ENCODE data around the gene CCDC137. TPM values are rescaled to one million over a fixed set of nuclear protein-coding genes. Genes with fewer than 3 reads are reported as not detected.
A peak's percentile ranks its signal among the peaks of the same experiment; 100 is the strongest.
"Not testable (repeated sequence)": the region's sequence is repeated elsewhere in the genome, so short reads cannot be mapped to it uniquely, and the experiment has no call there.

Gene CCDC137, protein sequence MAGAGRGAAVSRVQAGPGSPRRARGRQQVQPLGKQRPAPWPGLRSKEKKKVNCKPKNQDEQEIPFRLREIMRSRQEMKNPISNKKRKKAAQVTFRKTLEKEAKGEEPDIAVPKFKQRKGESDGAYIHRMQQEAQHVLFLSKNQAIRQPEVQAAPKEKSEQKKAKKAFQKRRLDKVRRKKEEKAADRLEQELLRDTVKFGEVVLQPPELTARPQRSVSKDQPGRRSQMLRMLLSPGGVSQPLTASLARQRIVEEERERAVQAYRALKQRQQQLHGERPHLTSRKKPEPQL
- 8.1 and 31.9 TPM in 2 replicates for total RNA-seq (2014; rRNA removed; shearing (Covaris generic); ENCODE audit: low replicate concordance)

DNA sequence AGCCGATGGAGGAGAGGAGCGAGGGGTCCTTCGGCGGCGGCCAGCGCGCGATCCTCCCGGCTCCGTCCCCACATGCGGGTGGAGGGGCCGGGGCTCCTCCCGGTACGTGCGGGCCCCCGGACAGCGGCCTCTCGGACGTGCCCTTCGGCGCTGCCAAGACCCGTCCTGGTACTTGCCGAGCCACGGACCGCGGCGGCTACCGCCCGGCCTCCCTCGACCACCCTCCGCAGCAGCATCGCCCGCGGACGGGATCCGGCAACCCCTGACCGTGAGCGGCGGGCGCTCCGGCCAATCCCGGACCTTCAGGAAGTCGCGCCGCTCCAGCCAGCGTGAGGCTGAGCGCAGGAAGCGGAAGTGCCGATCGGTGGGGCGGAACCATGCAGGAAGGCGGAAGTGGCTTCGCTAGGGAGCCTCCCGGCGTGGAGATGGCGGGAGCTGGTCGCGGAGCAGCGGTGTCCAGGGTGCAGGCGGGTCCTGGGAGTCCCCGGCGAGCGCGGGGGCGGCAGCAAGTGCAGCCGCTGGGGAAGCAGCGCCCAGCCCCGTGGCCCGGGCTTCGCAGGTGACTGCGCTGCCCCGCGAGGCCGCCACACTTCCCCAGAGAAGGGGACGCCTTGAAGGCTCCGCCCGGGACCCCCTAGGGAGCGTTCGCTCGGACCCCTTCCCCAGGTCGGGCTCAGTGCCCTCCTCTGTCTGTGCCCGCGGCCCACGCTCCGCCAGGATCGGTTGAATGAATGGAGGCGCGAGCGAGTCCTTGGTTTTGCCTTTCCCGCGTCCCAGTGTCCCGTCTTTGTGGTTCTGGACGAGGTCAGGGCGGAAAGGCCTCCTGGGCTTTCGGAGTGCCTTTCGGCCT is at the start of gene CCDC137, which contains the start of gene OXLD1:
Gene CCDC137 (plus strand): TSS at position 396 of the 850 bp plus-strand sequence. CDS start 30 bp downstream, at position 426.
Gene OXLD1 (minus strand): TSS at position 264 of the 850 bp plus-strand sequence. CDS start 28 bp downstream, at position 236.
- H3K9ac ChIP-seq (ENCODE audit: low read length): peak within 1 kb of the TSS; percentile 99
- no peaks in the 10 kb centered on the region for H3K9me3 ChIP-seq (ENCODE audit: low read length)
- H3K79me2 ChIP-seq (ENCODE audit: low read length): peaks cover 43% of the 10 kb centered on the region
- DNase-seq: peak; percentile 99
- H3K4me2 ChIP-seq (ENCODE audit: low read depth, low read length, poor library complexity, severe bottlenecking): peak within 1 kb of the TSS; percentile 97
- H3K4me3 ChIP-seq (ENCODE audit: low read length): peak within 1 kb of the TSS; percentile 96
- H3K27ac ChIP-seq (ENCODE audit: low read length): peak within 1 kb of the TSS; percentile 86
- H3K36me3 ChIP-seq (ENCODE audit: insufficient read depth, low read length): peaks cover 41% of the 10 kb centered on the region
- H2AFZ ChIP-seq (ENCODE audit: low read length): no peak within 1 kb of the TSS
- no peaks in the 10 kb centered on the region for H4K20me1 ChIP-seq (ENCODE audit: insufficient read depth, low read depth, low read length)
- no peaks in the 10 kb centered on the region for H3K27me3 ChIP-seq (ENCODE audit: low read length)
- H3K9me2 ChIP-seq (replicated peaks; ENCODE audit: insufficient read depth, low read length): no peaks in the 10 kb centered on the region
- peaks cover 24% of the 10 kb centered on the region for H3K4me1 ChIP-seq (ENCODE audit: low read length)

DNA sequence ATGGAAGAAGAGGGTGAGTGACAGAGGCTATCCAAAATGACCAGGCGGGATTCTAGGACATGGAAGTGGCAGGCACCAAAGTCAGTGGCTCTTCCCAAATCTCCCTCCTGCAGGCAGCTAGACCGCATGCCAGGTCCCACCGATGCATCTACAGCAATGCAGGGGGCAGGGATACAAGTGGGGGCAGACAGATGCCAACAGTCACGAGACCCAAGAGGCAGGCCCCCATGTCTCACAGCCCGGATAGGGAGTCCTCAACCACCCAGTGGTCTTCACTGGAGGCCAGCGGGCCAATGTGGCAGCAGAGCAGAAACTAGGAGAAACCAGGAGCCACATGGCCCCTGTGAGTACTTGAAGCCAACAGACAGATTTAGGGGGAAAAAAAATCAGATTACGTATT is 49.7 kb upstream of the CCDC137 start:
- DNase-seq: no peak
- Histone ChIP-seq H3K79me2 (ENCODE audit: low read length) (peaks cover 48% of the 10 kb centered on the region), H4K20me1 (ENCODE audit: insufficient read depth, low read depth, low read length) (no peaks in the 10 kb centered on the region), H3K9me2 (replicated peaks; ENCODE audit: insufficient read depth, low read length) (no peaks in the 10 kb centered on the region), H3K4me2 (ENCODE audit: low read depth, low read length, poor library complexity, severe bottlenecking) (no peak overlapping the region), H3K9ac (ENCODE audit: low read length) (no peak overlapping the region), H3K27ac (ENCODE audit: low read length) (no peak overlapping the region), H2AFZ (ENCODE audit: low read length) (no peak overlapping the region), H3K36me3 (ENCODE audit: insufficient read depth, low read length) (peaks cover 32% of the 10 kb centered on the region), H3K4me3 (ENCODE audit: low read length) (no peak overlapping the region), H3K27me3 (ENCODE audit: low read length) (no peaks in the 10 kb centered on the region), H3K4me1 (ENCODE audit: low read length) (no peaks in the 10 kb centered on the region), H3K9me3 (ENCODE audit: low read length) (no peaks in the 10 kb centered on the region)

DNA sequence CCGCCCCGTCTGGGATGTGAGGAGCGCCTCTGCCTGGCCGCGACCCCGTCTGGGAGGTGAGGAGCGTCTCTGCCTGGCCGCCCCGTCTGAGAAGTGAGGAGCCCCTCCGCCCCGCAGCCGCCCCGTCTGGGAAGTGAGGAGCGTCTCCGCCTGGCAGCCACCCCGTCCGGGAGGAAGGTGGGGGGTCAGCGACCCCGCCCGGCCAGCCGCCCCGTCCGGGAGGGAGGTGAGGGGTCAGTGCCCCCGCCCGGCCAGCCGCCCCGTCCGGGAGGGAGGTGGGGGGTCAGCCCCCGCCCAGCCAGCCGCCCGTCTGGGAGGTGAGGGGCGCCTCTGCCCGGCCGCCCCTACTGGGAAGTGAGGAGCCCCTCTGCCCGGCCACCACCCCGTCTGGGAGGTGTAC is 48.2 kb upstream of the CCDC137 start:
- H3K9me2 ChIP-seq (replicated peaks; ENCODE audit: insufficient read depth, low read length); H4K20me1 ChIP-seq (ENCODE audit: insufficient read depth, low read depth, low read length); H3K4me3 ChIP-seq (ENCODE audit: low read length); H3K9ac ChIP-seq (ENCODE audit: low read length); H2AFZ ChIP-seq (ENCODE audit: low read length); H3K27me3 ChIP-seq (ENCODE audit: low read length); H3K9me3 ChIP-seq (ENCODE audit: low read length); H3K4me2 ChIP-seq (ENCODE audit: low read depth, low read length, poor library complexity, severe bottlenecking); H3K27ac ChIP-seq (ENCODE audit: low read length); H3K4me1 ChIP-seq (ENCODE audit: low read length); DNase-seq: not testable (repeated sequence)
- Histone ChIP-seq H3K36me3 (ENCODE audit: insufficient read depth, low read length) (peaks cover 35% of the 10 kb centered on the region), H3K79me2 (ENCODE audit: low read length) (peaks cover 34% of the 10 kb centered on the region)

DNA sequence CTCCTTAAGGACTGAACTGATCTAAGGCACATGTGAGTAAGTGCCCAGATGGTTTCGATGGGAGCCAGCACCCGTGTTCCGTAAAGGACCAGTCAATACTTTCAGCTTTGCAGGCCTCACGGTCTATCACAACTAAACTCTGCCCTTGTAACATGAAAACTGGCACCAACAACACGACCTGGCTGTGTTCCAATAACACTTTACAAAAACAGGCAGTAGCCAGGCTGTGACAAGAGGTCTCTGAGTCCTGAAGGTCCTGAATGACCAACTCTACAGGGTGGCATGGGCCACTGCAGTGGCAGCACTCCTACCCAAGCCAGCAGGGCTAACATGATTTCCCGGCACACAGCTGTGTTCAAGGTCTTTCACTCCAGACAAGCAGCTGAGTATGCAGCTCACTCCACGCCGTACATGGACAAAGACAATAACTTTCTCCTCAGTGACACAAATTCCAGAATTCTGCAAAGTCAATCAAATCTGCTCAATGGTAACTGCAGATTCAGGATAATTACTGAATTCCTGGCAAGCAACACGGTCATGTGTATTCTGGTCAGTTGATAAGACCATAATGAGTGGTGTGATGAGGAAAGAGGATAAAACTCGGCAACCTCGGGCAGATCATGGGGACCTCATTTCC is 44.9 kb upstream of the CCDC137 start:
- no peaks in the 10 kb centered on the region for H3K27me3 ChIP-seq (ENCODE audit: low read length)
- DNase-seq: no peak
- H3K9me3 ChIP-seq (ENCODE audit: low read length): no peaks in the 10 kb centered on the region
- no peaks in the 10 kb centered on the region for H4K20me1 ChIP-seq (ENCODE audit: insufficient read depth, low read depth, low read length)
- no peak overlapping the region for H3K4me3 ChIP-seq (ENCODE audit: low read length)
- H3K4me2 ChIP-seq (ENCODE audit: low read depth, low read length, poor library complexity, severe bottlenecking): no peak overlapping the region
- peaks cover 46% of the 10 kb centered on the region for H3K36me3 ChIP-seq (ENCODE audit: insufficient read depth, low read length)
- H3K9ac ChIP-seq (ENCODE audit: low read length): no peak overlapping the region
- no peak overlapping the region for H3K27ac ChIP-seq (ENCODE audit: low read length)
- H3K4me1 ChIP-seq (ENCODE audit: low read length): no peaks in the 10 kb centered on the region
- H3K79me2 ChIP-seq (ENCODE audit: low read length): peaks cover 18% of the 10 kb centered on the region
- H3K9me2 ChIP-seq (replicated peaks; ENCODE audit: insufficient read depth, low read length): no peaks in the 10 kb centered on the region
- no peak overlapping the region for H2AFZ ChIP-seq (ENCODE audit: low read length)

DNA sequence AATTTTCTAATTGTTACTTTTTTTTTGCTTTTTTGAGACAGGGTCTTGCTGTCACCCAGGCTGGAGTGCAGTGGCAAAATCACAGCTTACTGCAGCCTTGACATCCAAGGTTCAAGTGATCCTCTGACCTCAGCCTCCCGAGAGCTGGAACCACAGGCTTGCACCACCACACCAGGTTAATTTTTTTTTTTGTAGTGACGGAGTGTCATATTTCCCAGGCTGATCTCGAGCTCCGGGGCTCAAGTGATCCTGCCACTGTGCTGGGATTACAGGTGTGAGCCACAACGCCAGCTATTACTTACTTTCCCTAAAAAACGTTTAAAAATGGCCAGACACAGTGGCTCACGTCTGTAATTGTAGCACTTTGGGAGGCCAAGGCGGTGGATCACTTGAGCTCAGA is 36.3 kb upstream of the CCDC137 start:
- no peak overlapping the region for H3K4me3 ChIP-seq (ENCODE audit: low read length)
- DNase-seq: no peak
- no peaks in the 10 kb centered on the region for H3K9me3 ChIP-seq (ENCODE audit: low read length)
- H3K27ac ChIP-seq (ENCODE audit: low read length): no peak overlapping the region
- H3K36me3 ChIP-seq (ENCODE audit: insufficient read depth, low read length): peaks cover 32% of the 10 kb centered on the region
- no peaks in the 10 kb centered on the region for H3K9me2 ChIP-seq (replicated peaks; ENCODE audit: insufficient read depth, low read length)
- peaks cover 2% of the 10 kb centered on the region for H3K4me1 ChIP-seq (ENCODE audit: low read length)
- no peaks in the 10 kb centered on the region for H4K20me1 ChIP-seq (ENCODE audit: insufficient read depth, low read depth, low read length)
- no peak overlapping the region for H3K4me2 ChIP-seq (ENCODE audit: low read depth, low read length, poor library complexity, severe bottlenecking)
- peaks cover 41% of the 10 kb centered on the region for H3K79me2 ChIP-seq (ENCODE audit: low read length)
- no peak overlapping the region for H3K9ac ChIP-seq (ENCODE audit: low read length)
- no peak overlapping the region for H2AFZ ChIP-seq (ENCODE audit: low read length)
- no peaks in the 10 kb centered on the region for H3K27me3 ChIP-seq (ENCODE audit: low read length)

DNA sequence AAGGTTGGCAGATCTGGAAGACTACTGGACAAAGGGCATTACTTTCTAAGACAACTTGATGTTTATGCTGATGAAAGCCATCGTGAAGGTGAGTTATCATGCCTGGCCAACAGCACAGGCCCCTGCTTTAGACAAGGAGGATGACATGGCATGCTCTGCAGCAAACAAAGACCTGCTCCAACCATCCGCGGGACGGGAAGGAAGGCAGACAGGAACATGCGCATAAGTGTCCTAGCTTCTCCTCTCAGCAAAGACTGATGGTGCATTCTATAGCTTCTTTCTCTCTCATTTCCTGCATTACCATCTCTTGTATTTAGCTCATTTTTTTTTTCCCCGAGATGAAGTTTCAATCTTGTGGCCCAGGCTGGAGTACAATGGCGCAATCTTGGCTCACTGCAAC is 35.1 kb upstream of the CCDC137 start:
- H4K20me1 ChIP-seq (ENCODE audit: insufficient read depth, low read depth, low read length): peaks cover 6% of the 10 kb centered on the region; the same call in 1 of the 2 replicates
- DNase-seq: no peak
- H3K4me3 ChIP-seq (ENCODE audit: low read length): no peak overlapping the region
- H3K27ac ChIP-seq (ENCODE audit: low read length): no peak overlapping the region
- H3K27me3 ChIP-seq (ENCODE audit: low read length): no peaks in the 10 kb centered on the region
- H3K79me2 ChIP-seq (ENCODE audit: low read length): peaks cover 50% of the 10 kb centered on the region
- no peak overlapping the region for H2AFZ ChIP-seq (ENCODE audit: low read length)
- H3K9me2 ChIP-seq (replicated peaks; ENCODE audit: insufficient read depth, low read length): no peaks in the 10 kb centered on the region
- no peak overlapping the region for H3K4me2 ChIP-seq (ENCODE audit: low read depth, low read length, poor library complexity, severe bottlenecking)
- peaks cover 23% of the 10 kb centered on the region for H3K36me3 ChIP-seq (ENCODE audit: insufficient read depth, low read length)
- no peak overlapping the region for H3K9ac ChIP-seq (ENCODE audit: low read length)
- peaks cover 11% of the 10 kb centered on the region for H3K4me1 ChIP-seq (ENCODE audit: low read length)
- no peaks in the 10 kb centered on the region for H3K9me3 ChIP-seq (ENCODE audit: low read length)

DNA sequence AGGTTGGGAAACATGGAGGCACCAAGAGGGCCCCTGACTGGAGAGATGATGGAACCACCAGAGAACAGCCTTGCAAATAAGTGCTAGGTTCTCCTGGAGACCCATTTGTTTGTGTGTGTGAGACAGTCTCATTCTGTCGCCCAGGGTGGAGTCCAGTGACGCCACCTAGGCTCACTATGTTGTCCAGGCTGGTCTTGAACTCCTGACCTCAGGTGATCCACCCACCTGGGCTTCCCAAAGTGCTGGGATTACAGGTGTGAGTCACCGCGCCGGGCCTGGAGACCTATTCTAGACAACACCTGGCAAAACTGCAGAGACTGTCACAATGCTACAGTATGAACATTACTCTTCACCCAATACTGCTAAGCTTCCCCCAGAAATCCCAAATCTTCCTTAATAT is 31.1 kb upstream of the CCDC137 start:
- Histone ChIP-seq H3K9ac (ENCODE audit: low read length) (peak overlapping the region; percentile 99), H3K4me3 (ENCODE audit: low read length) (peak overlapping the region; percentile 100), H3K27me3 (ENCODE audit: low read length) (no peaks in the 10 kb centered on the region), H4K20me1 (ENCODE audit: insufficient read depth, low read depth, low read length) (peaks cover 7% of the 10 kb centered on the region; the same call in 1 of the 2 replicates), H3K9me2 (replicated peaks; ENCODE audit: insufficient read depth, low read length) (no peaks in the 10 kb centered on the region), H3K4me1 (ENCODE audit: low read length) (peaks cover 15% of the 10 kb centered on the region), H3K36me3 (ENCODE audit: insufficient read depth, low read length) (no peaks in the 10 kb centered on the region; the same call in 1 of the 2 replicates), H3K4me2 (ENCODE audit: low read depth, low read length, poor library complexity, severe bottlenecking) (peak overlapping the region; percentile 99), H3K9me3 (ENCODE audit: low read length) (no peaks in the 10 kb centered on the region), H3K27ac (ENCODE audit: low read length) (no peak overlapping the region), H3K79me2 (ENCODE audit: low read length) (peaks cover 53% of the 10 kb centered on the region), H2AFZ (ENCODE audit: low read length) (no peak overlapping the region)
- no peak for DNase-seq
